Lower lobe of right lung (tissue), 2 donors: ENCODE data around the gene ABT1. TPM values are rescaled to one million over a fixed set of nuclear protein-coding genes. Genes with fewer than 3 reads are reported as not detected.
A peak's percentile ranks its signal among the peaks of the same experiment; 100 is the strongest.

Experiments used
- ATAC-seq, 2 donors: fragments of 200-7000 bp; cut with Tn5 transposase; one replicate each; pipeline ENCODE4 v1.9.1; 2020 to 2022; ENCODE audit warnings: mild to moderate bottlenecking in 2 of 2, moderate library complexity in 2 of 2
- DNase-seq: peaks from one replicate; pipeline ENCODE4 v3.0.0-alpha.2; 2020
- H3K27ac ChIP-seq: fragments of 200-600 bp; one replicate; pipeline ENCODE4 v1.8.0; 2022
- H3K27me3 ChIP-seq: fragments of 200-600 bp; one replicate; pipeline ENCODE4 v1.8.0; 2022; ENCODE audit warnings: low read depth
- H3K36me3 ChIP-seq: fragments of 200-600 bp; one replicate; pipeline ENCODE4 v1.8.0; 2022; ENCODE audit warnings: mild to moderate bottlenecking
- H3K4me1 ChIP-seq: fragments of 200-600 bp; one replicate; pipeline ENCODE4 v1.8.0; 2022
- H3K4me3 ChIP-seq: fragments of 200-600 bp; one replicate; pipeline ENCODE4 v1.8.0; 2022; ENCODE audit warnings: mild to moderate bottlenecking
- H3K9me3 ChIP-seq: fragments of 200-600 bp; one replicate; pipeline ENCODE4 v1.8.0; 2022
- intact Hi-C: fragments of 100-400 bp; cut with DNase I; formaldehyde crosslinking; loops from one replicate; pipeline ENCODE4 v1.11.0; 2022
- total RNA-seq: library from RNA; stranded (reverse); fragmentation: NEBNext Ultra II Directional; extraction: Animal tissue kit (Norgen Biotek cat#: 25700); gene quantifications from one replicate; pipeline ENCODE4 v1.2.1, GENCODE V29; 2021
- TF ChIP-seq, protein P1 (sequence below): fragments of 200-600 bp; IDR thresholded peaks from one replicate; pipeline ENCODE4 v1.8.0; 2022; ENCODE audit warnings: antibody characterized with exemption, mild to moderate bottlenecking
- donor health status: DM: no; HTN: yes; CAD: no; lungs with severe emphysema.

The ABT1 gene
- total RNA-seq, 1 donor from 2014 or later, result 13.5 TPM

DNA sequence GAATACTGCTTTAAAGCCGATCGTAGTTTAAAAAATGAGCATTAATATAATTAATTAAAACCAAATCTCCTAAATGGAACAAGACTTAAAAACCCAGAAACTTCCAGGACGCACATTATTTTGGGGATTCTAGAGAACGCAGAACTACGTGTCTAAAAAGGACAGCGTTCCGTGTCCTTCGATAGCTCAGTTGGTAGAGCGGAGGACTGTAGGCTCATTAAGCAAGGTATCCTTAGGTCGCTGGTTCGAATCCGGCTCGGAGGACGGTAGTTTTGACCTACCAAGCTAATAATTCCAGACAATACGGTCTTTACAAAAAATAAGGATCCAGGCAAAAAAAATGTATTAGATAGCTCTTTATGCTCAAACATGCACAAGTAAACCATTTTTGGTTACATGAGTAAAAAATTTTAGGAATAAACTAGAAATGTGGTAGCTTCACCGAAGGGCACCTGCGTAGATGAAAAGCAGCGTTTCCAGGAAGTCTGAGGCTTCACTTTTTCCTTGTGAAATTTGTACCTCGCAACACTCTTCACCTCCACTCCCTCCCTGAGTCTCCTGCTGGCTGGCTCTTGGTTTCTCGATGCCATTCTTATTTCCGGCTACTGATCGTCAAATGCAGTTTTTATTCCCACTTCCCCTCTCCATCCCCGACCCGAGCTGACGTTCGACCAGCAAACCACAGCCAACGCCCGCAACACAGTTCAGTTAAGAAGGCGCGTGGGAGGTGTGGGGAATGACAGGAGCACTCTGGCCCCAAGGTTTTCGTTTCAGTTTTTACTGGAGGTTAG, 19.6 kb upstream of the ABT1 start:
- ATAC-seq (peak; percentile 52 to 71), DNase-seq (peak; percentile 65)
- H3K4me1 ChIP-seq, result peaks cover 1% of the 10 kb centered on the region
- H3K27ac ChIP-seq, result no peak overlapping the region
- TF ChIP-seq, protein P1, sequence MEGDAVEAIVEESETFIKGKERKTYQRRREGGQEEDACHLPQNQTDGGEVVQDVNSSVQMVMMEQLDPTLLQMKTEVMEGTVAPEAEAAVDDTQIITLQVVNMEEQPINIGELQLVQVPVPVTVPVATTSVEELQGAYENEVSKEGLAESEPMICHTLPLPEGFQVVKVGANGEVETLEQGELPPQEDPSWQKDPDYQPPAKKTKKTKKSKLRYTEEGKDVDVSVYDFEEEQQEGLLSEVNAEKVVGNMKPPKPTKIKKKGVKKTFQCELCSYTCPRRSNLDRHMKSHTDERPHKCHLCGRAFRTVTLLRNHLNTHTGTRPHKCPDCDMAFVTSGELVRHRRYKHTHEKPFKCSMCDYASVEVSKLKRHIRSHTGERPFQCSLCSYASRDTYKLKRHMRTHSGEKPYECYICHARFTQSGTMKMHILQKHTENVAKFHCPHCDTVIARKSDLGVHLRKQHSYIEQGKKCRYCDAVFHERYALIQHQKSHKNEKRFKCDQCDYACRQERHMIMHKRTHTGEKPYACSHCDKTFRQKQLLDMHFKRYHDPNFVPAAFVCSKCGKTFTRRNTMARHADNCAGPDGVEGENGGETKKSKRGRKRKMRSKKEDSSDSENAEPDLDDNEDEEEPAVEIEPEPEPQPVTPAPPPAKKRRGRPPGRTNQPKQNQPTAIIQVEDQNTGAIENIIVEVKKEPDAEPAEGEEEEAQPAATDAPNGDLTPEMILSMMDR, result no peak
- H3K27me3 ChIP-seq, result peaks cover 13% of the 10 kb centered on the region
- intact Hi-C loops, result loop anchor here (10.0 kb wide), 1 partner anchor 262 kb away; no protein-coding TSS in a partner anchor
- H3K36me3 ChIP-seq, result no peaks in the 10 kb centered on the region
- peak overlapping the region; percentile 32 for H3K4me3 ChIP-seq
- peaks cover 4% of the 10 kb centered on the region for H3K9me3 ChIP-seq

DNA sequence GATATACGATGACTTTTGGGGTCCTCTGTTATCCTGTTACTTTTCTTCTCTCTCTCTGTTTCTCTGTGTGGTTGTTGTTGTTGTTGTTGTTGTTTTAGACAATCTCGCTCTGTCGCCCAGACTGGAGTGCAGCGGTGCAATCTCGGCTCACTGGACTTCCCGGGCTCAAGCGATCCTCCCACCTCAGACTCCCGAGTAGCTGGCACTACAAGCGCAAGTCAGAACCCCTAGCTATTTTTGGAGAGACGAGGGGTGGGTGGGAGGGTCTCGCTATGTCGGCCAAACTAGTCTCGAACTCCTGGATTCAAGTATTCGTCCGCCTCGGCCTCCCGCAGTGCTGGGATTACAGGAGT, 19.1 kb upstream of the ABT1 start:
- ATAC-seq, result no peak
- DNase-seq, result no peak
- H3K4me3 ChIP-seq, result peak overlapping the region; percentile 32
- no peaks in the 10 kb centered on the region for H3K36me3 ChIP-seq
- intact Hi-C loops, result loop anchor here (10.0 kb wide), 1 partner anchor 263 kb away; no protein-coding TSS in a partner anchor
- H3K9me3 ChIP-seq, result peaks cover 4% of the 10 kb centered on the region
- peaks cover 13% of the 10 kb centered on the region for H3K27me3 ChIP-seq
- H3K4me1 ChIP-seq, result no peaks in the 10 kb centered on the region
- TF ChIP-seq, protein P1, result no peak
- no peak overlapping the region for H3K27ac ChIP-seq

DNA sequence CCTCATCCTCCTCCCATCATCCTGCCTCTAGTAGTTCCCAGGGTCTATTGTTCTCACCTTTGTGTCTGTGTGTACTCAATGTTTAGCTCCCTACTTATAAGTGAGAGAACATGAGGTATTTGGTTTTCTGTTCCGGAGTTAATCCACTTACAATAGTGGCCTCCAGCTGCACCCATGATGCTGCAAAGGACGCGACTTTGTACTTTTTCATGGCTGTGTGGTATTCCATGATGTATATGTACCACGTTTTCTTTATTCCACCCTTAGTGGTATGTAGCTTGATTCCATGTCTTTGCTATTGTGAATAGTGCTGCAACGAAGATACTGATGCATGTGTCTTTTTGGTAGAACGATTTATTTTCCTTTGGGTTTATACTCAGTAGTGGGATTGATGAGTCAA, 18.5 kb upstream of the ABT1 start:
- H3K4me3 ChIP-seq, result no peak overlapping the region
- intact Hi-C loops, result loop anchor here (10.0 kb wide), 1 partner anchor 263 kb away; no protein-coding TSS in a partner anchor
- peaks cover 4% of the 10 kb centered on the region for H3K9me3 ChIP-seq
- no peak overlapping the region for H3K27ac ChIP-seq
- DNase-seq (no peak), ATAC-seq (no peak)
- TF ChIP-seq, protein P1, result no peak
- no peaks in the 10 kb centered on the region for H3K4me1 ChIP-seq
- H3K36me3 ChIP-seq, result no peaks in the 10 kb centered on the region
- H3K27me3 ChIP-seq, result peaks cover 19% of the 10 kb centered on the region

DNA sequence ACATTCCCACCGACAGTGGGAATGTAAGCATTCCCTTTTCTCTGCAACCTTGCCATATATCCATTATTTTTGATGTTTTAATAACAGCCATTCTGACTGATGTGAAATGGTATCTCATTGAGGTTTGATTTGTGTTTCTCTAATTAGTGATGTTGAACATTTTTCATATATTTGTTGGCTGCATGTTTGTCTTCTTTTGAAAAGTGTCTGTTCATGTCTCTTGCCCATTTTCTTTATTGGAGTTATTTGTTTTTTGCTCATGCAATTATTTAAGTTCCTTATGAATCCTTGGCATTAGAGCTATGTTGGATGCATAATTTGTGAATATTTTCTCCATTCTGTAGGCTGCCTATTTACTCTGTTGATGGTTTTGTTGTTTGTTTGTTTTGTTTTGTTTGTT, 18.0 kb upstream of the ABT1 start:
- Histone ChIP-seq H3K27ac (no peak overlapping the region), H3K4me1 (no peaks in the 10 kb centered on the region), H3K9me3 (peaks cover 4% of the 10 kb centered on the region), H3K36me3 (no peaks in the 10 kb centered on the region), H3K27me3 (peaks cover 20% of the 10 kb centered on the region), H3K4me3 (no peak overlapping the region)
- TF ChIP-seq, protein P1, result no peak
- intact Hi-C loops, result loop anchor here (10.0 kb wide), 1 partner anchor 264 kb away; no protein-coding TSS in a partner anchor
- ATAC-seq (no peak), DNase-seq (no peak)

DNA sequence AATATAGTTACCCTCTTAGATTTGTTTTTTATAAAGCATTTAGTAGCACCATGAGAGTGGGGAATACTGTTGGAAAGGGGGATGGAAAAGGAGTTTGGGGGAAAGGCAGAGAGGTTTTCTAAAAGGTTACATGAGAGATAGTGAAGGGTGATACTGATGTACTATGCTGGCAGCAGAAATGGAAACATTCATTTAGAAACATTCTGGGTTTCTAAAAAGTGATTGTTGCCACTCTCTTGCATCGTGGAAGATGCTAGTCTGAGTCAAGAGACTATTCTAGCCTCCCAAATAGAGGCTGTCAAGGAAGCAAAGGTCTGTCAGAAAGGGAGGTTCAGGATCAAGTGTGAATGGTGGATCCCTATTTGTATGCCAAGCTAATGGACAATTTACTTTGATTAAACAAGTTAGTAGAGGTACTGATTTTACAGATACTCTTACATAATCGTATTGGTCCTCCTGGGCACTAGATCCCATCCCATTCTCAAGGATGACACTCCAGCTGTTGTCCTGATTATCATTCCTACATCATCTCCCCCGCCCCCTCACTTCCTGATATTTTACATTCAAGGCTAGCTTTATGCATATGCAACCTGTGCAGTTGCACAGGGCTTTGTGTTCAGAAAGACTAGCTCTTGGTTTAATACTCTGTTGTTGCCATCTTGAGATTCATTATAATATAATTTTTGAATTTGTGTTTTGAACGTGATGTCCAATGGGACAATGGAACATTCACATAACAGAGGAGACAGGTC, 15.4 kb upstream of the ABT1 start:
- H3K4me3 ChIP-seq, result no peak overlapping the region
- H3K36me3 ChIP-seq, result no peaks in the 10 kb centered on the region
- no peaks in the 10 kb centered on the region for H3K4me1 ChIP-seq
- intact Hi-C loops, result no loop called here
- peaks cover 20% of the 10 kb centered on the region for H3K27me3 ChIP-seq
- no peak for DNase-seq
- TF ChIP-seq, protein P1, result no peak
- no peak for ATAC-seq
- peaks cover 4% of the 10 kb centered on the region for H3K9me3 ChIP-seq
- H3K27ac ChIP-seq, result no peak overlapping the region
